ENCODE data around the gene CHTOP.
"Not testable (repeated sequence)": the region's sequence is repeated elsewhere in the genome, so short reads cannot be mapped to it uniquely, and the experiment has no call there.

The CHTOP gene

GRCh38 chr1:153635872-153636271 is 2.0 kb downstream of the CHTOP start:
- DNase-seq = no peak

DNA sequence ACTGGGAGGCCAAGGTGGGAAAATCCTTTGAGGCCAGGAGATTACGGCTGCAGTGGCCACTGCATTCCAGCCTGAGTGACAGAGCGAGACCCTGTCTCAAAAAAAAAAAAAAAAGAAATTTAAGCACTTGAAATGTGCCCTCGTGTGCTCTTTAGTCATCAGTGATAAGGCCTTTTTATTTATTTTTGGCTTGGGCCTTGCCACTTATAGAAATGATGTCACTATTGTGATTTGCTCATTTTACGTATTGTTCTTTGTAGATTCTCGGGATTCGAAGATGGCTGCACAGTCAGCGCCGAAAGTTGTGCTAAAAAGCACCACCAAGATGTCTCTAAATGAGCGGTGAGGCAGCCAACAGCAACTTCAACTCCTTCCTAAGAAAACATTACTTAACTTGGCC is 2.4 kb downstream of the CHTOP start:
- DNase-seq = no peak

- no peak for DNase-seq
These were observed 4.4 kb downstream of the CHTOP start for GRCh38 chr1:153638261-153638660.

GRCh38 chr1:153639280-153639679 is 5.4 kb downstream of the CHTOP start:
- DNase-seq = no peak

GRCh38 chr1:153640213-153640612 is 6.3 kb downstream of the CHTOP start:
- not testable (repeated sequence) for DNase-seq

GRCh38 chr1:153640861-153641260 is 7.0 kb downstream of the CHTOP start:
- no peak for DNase-seq

GRCh38 chr1:153642161-153642560 is 8.3 kb downstream of the CHTOP start:
- DNase-seq = no peak

DNA sequence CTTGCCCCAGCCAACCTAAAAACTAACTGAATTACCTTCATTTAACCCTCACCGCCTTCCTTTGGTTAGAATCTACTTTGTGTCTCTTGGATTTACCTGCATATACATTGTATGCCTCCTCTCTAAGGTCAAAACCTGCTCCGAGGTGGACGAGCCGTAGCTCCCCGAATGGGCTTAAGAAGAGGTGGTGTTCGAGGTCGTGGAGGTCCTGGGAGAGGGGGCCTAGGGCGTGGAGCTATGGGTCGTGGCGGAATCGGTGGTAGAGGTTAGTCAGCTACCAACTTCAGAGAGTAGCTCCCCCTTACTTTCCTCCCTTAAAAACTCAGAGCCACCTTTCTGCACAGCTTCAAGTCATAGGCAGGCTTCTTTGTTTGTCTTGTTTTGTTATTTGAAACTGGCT is 9.2 kb downstream of the CHTOP start:
- no peak for DNase-seq

DNA sequence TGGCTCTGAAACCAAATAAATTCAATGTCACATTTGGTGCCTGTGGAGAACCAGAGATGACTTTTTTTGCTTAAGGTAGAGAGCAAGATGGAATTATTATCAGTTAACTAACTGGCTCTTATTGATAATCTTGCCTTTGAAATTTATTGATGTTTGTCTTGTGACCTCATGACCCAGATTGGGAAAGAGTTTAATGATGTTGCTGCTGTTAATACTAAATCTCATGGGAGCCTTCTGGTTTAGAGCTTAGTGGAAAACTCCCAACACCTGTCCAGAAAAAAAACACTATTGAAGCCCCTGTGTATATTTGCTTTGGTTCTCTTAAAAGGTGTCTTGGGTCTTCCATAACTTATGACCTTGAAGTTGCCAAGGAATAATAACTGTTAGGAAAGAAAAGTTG is 9.9 kb downstream of the CHTOP start:
- DNase-seq = no peak

- DNase-seq = no peak
These were observed 12.9 kb downstream of the CHTOP start for GRCh38 chr1:153646672-153647345.

GRCh38 chr1:153647346-153647714 is 13.5 kb downstream of the CHTOP start:
- no peak for DNase-seq

DNA sequence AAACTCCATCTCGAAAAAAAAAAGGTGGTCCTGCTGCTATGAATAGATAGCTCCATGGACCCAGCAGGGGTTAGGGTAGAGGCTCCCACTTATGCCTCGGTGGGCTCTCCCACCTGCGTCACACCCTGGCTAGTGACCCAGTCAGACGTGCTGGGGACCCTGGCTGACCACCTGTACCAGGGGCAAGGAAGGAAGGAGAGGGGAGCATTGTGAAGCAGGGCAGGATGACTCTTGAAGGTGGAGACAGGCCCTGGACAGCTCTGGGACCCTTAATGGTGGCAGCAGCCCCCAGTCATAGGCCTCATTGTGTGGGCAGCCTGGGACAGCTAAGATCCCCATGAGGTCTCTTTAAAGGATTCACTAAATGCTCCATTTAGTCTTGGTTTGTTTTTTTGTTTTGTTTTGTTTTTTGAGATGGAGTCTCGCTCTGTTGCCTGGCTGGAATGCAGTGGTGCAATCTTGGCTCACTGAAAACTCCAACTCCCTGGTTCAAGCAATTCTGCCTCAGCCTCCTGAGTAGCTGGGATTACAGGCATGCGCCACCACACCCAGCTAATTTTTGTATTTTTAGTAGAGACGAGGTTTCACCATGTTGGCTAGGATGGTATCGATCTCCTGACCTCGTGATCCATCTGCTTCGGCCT is 14.3 kb downstream of the CHTOP start:
- DNase-seq = no peak

- no peak for DNase-seq
These were observed 15.4 kb downstream of the CHTOP start for GRCh38 chr1:153649137-153649862.

DNA sequence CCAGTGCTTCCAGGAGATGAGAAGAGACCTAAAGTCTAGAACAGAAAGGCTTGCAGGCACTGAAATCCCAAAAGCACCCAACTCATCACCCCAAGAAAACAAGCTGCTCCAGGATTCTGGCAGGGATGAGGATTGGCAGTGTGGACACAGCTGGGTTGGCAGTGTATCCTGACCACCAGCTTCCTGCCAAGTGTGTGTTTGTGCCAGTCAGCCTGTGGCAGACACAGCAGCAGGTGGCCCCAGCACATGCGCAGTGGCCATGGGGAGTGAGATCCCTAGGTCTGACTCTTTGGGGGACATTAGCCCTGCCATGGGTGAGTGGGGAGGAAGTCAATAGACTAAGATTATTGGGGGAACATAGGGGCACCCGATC is 16.0 kb downstream of the CHTOP start:
- DNase-seq = no peak

DNA sequence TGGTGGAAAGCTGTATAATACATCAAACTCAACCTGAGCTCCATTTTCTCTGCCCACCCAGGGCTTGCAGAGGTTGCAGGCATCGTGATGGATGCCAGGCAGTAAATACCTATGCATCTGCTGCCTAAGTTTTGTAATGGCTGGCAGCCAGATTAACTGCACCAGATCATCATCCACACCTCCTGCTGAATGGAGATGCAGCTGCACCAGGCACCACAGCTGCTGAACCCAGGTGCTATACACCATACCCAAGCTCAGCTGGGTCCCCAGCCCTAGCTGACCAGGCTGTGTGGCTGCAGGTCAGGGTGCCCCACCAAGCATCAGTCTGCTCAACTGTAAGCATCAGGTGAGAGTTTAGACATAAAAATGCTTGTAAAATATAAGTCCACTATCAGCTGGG is 17.9 kb downstream of the CHTOP start:
- DNase-seq = no peak

DNA sequence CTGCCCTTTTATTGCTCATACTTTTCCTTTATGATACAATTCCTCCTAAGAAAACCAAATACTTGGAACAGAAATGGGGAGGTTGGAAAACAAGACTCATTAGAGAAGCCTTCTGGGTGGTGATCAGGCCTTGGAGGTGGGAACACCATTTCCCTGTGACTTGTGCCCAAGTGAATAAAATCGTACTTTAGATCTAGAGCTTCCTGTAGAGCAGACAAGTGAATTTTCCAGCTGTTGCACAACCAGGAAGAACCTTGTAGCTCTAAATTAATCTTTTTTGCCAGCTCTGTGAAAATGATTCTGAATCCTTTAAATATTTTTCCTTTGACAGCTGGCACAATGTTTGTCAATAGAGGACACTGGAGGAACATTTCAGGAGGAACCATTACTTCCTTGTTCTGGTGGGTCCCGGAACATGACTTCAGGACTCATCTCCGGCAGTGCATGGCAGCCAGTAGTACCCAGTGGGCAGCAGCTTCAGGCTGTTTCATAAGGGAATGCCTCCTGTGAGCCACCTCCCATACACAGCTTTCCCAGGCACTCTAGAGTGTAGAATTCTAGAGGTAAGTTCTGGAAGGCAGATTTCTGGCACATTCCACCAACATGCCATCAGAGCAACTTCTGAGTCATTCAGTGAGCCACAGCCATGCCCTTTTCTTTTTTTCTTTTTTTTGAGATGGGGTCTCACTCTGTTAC is 19.1 kb downstream of the CHTOP start:
- no peak for DNase-seq

DNA sequence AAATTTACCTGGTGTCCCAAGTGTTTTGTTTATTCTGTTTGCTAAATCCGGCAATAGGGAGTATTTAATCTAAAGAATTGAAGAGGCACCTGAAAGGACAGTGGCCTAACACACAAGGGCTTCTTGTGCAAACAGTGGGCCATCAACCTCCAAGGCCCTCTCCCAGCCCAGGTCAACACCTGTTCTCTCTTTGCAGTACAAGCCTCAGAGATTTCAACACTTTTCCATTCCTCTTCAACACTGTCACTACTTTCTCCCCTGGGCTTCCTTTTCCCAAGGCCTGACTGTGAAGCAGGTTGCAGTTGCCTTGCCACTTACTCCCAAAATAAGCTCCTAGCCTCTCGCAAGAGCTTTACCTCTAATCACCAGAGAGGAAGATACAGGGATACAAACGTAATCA is 21.5 kb downstream of the CHTOP start:
- no peak for DNase-seq

DNA sequence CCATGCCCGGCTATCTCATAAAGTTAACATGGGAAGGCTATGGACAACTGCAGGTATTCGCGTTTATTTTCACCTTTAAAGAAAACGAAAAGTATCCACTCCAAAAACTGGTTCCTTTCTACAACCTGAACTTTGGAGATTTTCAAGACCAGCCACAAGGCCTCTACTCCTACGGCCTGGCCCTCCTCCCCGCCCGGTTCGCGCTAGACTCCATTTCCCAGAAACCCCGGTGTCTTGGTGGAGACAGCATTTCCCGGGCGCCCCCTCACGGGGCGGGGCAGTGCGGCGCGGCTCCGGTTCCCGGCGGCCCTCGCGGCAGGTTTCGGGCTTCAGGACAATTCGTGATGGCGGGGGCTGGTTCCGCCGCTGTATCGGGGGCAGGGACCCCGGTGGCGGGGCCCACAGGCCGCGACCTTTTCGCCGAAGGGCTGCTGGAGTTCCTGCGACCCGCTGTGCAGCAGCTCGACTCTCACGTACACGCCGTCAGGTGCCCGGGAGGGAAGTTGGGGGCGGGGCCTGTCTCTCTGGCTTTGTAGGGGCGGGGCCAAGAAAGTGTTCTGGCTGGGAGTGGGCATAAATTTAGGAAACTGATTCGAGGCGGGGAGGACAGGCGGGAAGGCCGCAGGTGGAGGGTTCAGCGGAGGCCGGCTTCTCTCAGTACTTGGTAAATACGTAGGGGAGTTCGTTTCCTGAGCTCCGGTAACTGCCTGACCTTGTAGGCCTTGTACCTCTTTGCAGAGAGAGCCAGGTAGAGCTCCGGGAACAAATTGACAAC is 24.7 kb downstream of the CHTOP start, which contains the start of gene SNAPIN:
SNAPIN (plus strand) TSS at position 304 of the 775 bp plus-strand sequence; CDS start at position 345, 41 bp downstream.
- peak; percentile 90 for DNase-seq

- DNase-seq = no peak
These were observed 25.3 kb downstream of the CHTOP start for GRCh38 chr1:153659175-153659534.

DNA sequence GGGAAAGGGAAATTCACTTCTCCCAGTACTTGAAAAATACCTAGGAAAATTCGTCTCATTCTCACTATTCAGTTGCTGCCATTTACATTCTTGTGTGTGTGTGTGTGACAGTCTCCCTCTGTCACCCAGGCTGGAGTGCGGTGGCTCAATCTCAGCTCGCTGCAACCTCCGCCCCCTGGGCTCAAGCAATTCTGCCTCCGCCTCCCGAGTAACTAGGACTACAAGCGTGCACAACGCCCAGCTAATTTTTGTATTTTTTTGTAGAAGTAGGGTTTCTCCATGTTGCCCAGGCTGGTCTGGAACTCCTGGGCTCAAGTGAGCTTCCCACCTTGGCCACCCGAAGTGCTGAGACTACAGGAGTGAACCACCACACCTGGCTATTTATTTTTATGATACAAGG is 25.8 kb downstream of the CHTOP start:
- no peak for DNase-seq

DNA sequence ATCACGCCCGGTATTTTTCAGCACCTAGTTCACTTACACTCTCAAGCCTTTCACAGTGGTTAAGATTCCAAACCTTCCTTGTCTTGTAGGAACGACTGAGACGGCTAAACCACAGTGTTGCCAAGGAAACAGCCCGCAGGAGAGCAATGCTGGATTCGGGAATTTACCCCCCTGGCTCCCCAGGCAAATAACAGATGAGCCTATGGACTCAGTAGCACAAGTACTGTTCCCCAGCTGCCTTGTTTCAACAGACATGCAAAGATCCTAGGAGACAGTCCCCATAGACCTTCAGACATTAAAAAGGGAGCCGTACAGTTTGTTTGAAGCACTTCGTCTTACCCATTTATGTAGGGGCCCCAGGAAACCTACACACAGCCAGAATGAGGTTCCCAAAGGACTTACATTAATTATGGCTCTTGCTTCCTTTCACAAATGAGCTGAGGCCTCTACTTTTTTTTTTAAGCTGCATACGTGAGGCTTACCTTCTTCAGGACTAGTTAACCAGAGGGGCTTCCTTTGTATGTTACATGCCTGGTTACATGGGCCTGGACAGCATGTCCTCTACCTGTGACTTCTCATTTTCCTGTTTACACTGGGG is 27.3 kb downstream of the CHTOP start:
- no peak for DNase-seq

DNA sequence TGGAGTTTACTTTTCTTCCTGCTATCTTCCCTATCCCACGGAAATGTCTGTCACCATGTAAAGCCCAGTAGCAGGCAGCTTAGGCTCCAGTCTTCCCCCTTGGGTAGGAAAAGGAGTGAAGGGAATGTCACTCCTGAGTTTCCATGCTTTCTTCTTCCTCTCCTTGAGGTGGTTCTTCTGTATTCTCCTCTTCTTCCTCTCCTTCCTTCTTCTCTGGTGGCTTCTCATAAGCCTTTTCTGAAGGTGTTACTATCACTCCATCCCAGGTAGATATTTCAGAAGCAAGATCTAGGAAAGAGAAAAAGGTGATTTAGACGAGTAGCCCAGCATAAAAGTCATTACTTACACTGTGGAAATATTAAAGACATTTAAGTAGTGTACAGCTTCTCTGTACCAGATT is 28.4 kb downstream of the CHTOP start:
- no peak for DNase-seq

GRCh38 chr1:153663211-153663610 is 29.3 kb downstream of the CHTOP start:
- no peak for DNase-seq
